ENCODE measurements around the gene PODNL1.

DNA sequence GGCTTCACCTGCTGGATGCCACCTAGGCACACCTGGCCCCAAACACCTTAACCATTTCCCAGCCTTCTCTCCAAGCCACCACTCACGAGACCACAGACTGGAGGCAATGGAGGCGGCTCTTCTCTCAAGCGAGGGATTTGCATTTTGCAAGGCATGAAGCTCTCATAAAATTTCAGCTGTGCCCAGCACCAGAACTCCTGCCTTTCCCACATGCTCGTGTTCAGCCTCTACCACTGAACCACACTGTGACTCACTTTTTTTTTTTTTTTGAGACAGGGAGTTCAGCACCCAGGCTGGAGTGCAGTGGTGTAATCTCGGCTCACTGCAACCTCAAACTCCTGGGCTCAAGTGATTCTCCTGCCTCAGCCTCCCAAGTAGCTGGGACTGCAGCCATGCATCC is 50.7 kb downstream of the PODNL1 start:
- TF ChIP-seq POLR2A (IDR thresholded peaks at IDR 0.05): no peak
- TF ChIP-seq POLR2AphosphoS5 (IDR thresholded peaks at IDR 0.05): no peak

Data from prostate gland (tissue), 1 donor.